ENCODE results near the gene CRIP1.

DNA sequence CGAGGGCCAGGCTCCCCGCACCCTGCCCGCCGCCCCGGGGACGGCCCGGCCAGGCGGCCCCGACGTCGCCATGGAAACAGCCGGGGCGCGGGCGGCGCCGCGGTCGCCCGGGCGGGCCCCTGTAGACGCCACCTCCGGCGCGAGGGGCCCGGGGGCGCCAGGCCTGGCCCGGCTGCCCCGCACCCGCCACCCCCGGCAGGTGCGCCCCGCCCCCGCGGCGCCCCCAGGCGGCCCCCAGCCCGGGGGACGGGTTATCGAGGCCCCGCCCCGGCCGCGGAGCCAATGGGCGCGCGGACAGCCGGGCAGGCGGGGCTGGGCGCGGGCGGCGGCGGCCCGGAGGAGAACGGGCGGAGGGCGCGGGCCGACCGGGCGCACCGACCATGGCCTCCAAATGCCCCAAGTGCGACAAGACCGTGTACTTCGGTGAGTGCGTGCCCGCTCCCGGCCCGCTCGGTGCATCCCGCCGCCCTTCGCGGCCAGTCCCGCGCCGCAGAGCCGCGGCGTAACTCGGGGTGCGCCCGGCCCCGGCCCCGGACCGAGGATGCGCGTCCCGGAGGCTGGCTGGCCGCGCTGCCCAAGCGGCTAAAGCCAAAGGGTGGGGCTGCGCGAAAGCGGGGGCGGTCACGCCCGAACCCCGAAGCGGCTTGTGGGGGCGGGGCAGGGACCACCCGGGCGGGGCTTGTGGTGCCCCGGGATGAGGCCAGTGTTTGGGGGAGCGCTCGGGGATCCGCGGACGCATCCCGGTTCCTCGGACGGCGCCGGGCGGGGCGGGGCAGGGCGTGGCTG is 12.0 kb upstream of the CRIP1 start, which contains the start of gene CRIP2:
- TF ChIP-seq, protein P1, sequence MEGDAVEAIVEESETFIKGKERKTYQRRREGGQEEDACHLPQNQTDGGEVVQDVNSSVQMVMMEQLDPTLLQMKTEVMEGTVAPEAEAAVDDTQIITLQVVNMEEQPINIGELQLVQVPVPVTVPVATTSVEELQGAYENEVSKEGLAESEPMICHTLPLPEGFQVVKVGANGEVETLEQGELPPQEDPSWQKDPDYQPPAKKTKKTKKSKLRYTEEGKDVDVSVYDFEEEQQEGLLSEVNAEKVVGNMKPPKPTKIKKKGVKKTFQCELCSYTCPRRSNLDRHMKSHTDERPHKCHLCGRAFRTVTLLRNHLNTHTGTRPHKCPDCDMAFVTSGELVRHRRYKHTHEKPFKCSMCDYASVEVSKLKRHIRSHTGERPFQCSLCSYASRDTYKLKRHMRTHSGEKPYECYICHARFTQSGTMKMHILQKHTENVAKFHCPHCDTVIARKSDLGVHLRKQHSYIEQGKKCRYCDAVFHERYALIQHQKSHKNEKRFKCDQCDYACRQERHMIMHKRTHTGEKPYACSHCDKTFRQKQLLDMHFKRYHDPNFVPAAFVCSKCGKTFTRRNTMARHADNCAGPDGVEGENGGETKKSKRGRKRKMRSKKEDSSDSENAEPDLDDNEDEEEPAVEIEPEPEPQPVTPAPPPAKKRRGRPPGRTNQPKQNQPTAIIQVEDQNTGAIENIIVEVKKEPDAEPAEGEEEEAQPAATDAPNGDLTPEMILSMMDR (conservative IDR thresholded peaks at IDR 0.05; ENCODE audit: low read depth in 2 of 2) = no peak
- TF ChIP-seq EZH2 (IDR thresholded peaks at IDR 0.05; ENCODE audit: low read depth, unreplicated experiment) (peak; percentile 41), CREB1 (CRISPR knock-in tag; IDR thresholded peaks at IDR 0.05; ENCODE audit: low read depth) (no peak), POLR2AphosphoS5 (IDR thresholded peaks at IDR 0.05; ENCODE audit: low read depth) (no peak), ZNF114 (CRISPR knock-in tag; IDR thresholded peaks at IDR 0.05) (no peak)

All from GM23338 (cell line).